HG02798 (cell line): ENCODE results near the gene SLC38A6.
A peak's percentile ranks its signal among the peaks of the same experiment; 100 is the strongest.

Experiments used
- ATAC-seq: cut with Tn5 transposase; IDR thresholded peaks from one replicate; pipeline ENCODE4 v1.9.1; 2021; ENCODE audit warnings: mild to moderate bottlenecking; ENCODE audit not compliant: unreplicated experiment, poor library complexity

The SLC38A6 gene

GRCh38 chr14:60975551-60975950 lies 5.5 kb upstream of the SLC38A6 start:
- ATAC-seq = no peak

DNA sequence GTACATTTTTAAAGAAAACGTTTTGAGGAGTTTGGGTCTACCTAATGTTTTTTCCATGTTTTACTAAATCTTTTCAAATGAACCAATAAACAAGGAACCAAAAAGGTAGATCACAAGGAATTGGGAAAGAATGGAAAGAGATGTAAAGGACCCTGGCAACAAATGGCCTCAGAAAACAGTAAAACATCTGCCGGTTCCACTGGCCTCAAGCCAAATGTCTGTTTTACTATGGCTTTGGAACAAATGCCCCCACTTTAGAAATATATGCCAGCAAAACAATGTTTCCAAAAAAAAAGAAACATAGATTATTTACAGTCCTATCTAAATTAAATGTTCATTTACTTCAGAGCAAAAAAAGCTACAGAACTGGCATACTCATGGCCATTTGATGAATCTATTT lies 3.2 kb upstream of the SLC38A6 start:
- no peak for ATAC-seq

GRCh38 chr14:60981633-60982455 lies 799 bp downstream of the SLC38A6 start:
- ATAC-seq = no peak

DNA sequence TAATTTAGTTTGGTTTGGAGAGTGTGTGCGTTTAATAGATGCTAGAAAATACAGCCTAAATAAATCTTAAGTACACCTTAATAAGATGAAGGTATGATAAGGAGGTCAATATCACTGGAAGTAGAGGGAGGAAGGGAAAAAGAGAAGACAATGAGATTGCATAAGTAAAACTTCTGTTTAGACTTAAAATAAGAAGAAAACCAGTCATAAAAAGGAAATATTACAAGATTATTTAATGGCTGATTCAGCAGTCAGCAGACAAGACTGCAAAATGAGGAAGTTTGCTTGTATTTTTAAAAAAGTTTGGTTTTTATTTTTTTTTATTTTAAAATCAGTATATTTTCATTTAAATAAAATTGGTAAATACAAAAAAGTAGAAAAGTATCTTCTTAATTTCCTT lies 3.2 kb downstream of the SLC38A6 start:
- no peak for ATAC-seq

GRCh38 chr14:60986500-60986899 lies 5.5 kb downstream of the SLC38A6 start:
- ATAC-seq = no peak

DNA sequence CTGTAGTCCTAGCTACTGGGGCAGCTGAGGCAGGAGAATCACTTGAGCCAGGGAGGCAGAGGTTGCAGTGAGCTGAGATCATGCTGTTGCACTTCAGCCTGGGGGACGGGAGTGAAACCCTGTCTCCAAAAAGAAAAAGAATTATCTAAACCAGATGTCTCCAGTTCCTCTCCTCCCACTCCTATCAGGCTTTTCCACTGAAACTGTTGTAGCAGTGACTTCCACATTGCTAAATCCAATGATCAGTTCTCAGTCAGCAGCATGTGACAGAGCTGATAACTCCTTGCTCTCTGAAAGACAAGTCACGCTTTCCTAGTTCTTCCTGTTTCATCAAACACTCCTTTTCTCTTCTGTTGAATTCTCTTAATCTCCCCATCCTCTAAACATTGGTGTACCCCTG lies 8.6 kb downstream of the SLC38A6 start:
- ATAC-seq = no peak

DNA sequence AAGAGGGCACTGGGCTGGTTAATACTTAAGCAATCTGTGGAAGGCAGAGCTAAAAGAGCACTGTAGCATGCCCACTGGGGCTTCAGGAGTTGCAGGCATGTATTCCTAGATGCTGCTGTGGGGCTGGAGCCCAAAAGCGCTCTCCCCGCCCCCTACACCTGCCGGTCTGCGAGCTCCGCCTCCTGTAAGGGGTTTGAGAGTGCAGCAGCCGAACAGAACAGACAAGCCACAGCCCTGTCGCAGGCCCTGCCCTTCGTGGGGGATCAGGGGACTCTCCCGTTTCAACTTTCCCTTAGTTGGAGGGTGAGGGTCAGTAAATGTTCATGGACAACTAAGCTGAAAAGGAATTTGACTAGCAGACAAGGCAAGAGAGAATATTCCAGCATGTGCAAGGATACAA lies 17.6 kb downstream of the SLC38A6 start:
- ATAC-seq = no peak

DNA sequence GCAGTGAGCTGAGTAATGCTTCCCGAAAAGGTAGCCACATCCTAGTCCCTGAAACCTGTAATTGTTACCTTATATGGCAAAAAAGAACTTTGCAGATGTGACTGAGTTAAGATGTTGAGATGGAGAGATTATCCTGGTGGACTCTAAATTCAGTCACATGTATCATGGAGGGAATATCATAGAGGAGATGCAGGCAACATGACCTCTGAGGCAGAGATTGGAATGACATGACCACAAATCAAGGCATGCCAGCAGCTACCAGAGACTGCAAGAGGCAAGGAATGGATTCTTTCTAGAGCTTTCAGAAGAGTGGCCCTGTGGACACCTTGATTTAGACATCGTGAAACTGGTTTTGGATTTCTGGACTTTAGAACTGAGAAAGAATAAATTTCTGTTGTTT lies 18.5 kb downstream of the SLC38A6 start:
- ATAC-seq = no peak

DNA sequence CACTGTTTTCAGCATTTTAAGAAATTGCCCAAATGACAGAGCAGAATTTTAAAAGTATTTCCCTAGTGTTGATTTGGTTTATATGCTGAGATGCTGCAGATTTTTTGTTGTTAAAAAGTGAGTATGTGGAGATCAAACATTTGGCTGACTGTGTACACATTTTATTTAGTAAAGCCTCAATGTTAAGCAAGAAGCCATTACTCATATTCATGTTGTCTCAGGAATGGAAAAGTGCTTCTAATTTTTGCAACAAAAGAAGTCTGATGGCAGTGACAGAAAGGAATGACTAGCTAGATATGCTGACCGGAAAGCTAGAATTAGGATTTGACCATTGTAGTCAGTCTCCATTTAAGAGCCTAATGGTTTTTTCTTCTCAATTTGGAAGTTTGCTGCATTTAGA lies 22.5 kb downstream of the SLC38A6 start:
- no peak for ATAC-seq

- ATAC-seq = no peak
Observed at GRCh38 chr14:61019537-61019936, 38.5 kb downstream of the SLC38A6 start.

GRCh38 chr14:61025251-61026223 lies 44.5 kb downstream of the SLC38A6 start:
- peak; percentile 66 for ATAC-seq

DNA sequence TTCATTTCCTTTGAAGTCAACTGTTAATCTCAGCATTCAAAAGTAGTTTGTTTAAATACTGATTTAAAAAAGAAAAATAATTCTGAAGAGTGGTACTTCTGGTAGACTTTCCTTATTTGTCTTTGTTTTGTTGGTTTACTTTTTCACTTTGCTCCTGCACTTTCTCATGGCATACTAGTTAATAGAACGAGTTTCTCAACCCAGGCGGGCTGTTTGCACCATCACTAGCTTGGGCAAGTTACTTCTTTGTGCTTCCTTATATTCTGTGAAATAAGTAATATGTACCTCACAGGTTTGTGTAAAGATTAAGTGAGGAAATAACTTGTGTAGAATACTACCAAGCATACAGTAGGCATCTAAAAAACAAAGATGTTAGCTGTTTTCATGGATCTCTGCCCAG lies 45.5 kb downstream of the SLC38A6 start:
- no peak for ATAC-seq

GRCh38 chr14:61031026-61031425 lies 50.0 kb downstream of the SLC38A6 start:
- ATAC-seq = no peak

DNA sequence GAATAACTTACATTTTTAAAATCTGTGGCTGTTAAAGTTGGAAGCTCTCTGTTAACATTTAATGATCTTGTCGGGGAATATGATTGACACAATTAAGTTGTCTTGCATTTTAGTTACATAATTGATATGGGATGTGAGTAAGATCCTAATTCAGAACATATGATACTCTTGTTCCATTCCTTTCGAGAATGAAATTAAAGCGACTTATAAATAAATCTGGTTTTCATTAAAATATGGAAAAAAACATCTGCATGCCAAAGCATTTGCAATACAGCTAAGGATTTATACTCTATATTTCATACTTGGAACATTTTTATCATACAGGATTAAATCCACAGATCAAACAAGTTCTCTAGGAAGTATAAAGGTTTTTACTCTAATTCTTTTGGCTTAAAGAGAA lies 52.0 kb downstream of the SLC38A6 start:
- ATAC-seq = no peak

DNA sequence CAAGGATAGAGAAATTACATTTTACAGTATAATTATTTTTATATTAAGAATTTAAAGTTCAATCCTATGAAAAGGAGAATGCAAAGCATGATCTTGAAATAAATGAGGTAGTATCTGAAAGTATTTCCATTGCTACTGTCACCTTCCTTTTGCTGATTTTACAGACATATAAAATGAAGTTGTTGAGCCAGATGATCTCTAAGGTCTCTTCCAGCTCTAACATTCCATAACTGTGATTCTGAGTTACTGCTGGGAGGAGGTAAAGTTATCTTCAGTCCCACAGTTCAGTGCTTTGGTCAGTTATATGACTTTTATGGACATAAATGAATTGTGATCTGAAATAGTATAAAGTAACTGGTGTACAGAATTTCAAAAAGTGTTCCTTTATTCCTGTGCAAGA lies 52.8 kb downstream of the SLC38A6 start:
- no peak for ATAC-seq

DNA sequence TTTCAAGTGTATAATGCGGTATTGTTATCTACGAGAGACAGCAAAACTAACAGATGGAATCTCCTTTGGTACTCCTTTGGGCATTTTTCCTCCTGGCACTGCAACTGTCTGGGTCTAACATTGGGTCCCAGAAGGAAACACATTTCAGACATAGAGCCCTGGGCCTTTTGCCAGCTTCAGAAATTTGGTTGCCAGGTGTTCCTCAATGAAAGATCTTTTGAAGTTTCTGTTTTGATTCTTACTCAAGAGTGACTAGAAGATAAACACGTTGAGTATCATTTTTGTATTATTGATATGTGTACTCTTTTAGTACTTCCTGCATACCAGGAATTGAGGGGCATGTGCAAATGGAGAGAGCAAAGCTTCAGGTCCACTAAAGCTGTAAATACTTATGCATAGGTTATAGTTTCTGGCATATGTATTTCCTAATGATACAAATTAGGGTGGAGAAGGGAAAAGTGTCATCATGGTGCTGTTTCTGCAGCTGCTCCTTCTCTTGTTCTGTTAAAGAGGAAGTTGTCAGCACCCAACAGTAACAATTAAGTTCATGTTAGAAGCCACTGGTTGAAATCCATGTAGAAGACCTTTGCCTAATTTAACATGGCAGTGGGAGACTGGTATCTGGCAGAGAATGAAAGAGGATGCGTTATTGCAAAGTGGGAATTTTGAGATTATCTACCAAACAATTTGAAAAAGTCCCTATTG lies 53.5 kb downstream of the SLC38A6 start:
- peak; percentile 85 for ATAC-seq

DNA sequence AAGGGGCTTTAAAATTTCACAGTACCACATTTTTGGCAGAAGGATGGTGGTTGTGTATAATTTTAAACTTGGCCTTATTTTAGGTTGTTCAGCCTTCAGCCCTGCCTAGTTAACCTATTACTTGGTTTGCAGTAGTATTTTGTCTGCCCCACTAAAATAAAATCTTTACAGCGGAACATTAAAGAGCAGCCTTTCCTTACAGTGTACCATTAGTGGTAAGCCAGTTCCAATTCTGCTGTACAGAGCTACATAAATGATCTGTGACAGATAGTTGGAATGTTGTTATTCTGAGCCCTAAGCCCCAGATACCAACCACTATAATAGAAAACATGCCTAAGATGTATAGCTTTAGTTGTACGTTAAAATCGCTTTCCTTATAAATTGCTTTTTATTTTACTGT lies 56.2 kb downstream of the SLC38A6 start:
- no peak for ATAC-seq

- no peak for ATAC-seq
Observed at GRCh38 chr14:61041704-61042103, 60.7 kb downstream of the SLC38A6 start.

- ATAC-seq = no peak
Observed at GRCh38 chr14:61042220-61042619, 61.2 kb downstream of the SLC38A6 start.

DNA sequence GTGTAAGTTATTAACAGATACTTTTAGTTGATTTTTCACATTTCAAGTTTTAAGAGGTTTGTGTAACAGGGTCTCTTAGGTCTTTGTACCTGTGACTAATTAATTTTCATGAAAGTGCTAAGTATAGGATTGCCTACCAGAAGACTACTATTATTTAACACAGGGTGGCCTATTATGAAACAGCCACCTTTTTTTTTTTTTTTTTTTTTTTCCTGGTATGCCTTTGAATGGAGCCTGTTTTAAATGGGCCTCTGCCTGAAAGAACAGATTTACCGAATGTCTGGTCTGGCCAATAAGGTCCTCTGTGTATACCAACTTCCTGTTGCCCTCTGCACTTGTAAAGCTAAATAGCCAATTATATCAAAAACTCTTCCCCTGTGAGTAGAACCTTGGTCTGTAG lies 62.5 kb downstream of the SLC38A6 start:
- ATAC-seq = no peak

DNA sequence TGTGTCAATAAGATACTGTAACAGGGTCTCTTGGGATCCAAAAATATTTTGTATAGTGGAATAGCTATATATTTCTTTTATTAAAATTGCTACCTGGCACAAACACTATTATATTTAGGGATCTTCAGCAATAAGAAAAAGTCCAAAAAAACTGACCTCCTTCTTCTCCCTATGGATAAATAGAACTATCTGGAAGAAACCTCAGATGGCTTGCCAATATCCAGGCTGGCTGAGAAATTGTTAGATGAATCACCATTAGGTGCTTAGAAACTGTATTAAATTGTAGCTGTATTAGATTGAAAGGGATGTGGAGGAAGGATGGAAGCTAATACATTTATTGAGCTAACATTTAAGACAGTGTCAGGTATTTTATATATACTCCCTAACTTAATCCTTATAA lies 66.0 kb downstream of the SLC38A6 start:
- ATAC-seq = no peak
